Epidermal melanocyte (primary cell): ENCODE results near the gene MMP24.
"Not testable (repeated sequence)": the region's sequence is repeated elsewhere in the genome, so short reads cannot be mapped to it uniquely, and the experiment has no call there.

Source experiments
- DNase-seq: peaks from one replicate; pipeline ENCODE4 v3.0.0; 2011; ENCODE audit warnings: low spot score; ENCODE audit not compliant: insufficient read length

MMP24 gene

DNA sequence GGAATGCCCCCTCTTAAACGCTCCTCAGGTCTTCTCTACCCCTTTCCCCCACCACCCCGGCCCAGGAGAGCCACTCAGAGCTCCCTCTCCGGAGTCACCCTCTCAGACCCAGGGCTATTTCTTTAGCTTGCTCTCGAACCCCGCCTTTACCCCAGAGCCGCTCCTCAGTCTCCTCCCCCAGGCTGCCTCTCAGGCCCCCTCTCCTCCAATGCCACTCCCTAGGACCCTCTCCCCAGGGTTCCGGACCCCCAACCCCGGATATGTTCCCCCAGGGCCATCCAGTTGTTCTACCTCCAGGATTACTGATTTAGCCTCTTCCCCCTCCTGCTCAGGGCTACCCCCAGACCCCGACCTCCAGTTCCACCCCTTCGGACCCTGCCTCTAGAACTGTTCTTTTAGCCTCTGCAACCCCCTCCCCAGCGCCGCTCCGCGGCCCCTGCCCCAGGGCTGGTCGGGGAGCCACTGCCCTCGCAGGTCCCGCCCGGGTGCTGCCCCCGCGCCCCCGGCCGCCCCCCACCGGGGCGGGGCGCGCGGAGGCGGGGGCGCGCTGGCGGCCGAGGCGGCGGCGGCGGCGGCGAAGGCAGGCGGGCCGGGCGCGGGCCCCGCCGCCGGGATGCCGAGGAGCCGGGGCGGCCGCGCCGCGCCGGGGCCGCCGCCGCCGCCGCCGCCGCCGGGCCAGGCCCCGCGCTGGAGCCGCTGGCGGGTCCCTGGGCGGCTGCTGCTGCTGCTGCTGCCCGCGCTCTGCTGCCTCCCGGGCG, at the start of gene MMP24:
TSS of gene MMP24 (plus strand) at position 565 of the 758 bp plus-strand sequence. CDS start at position 614, 49 bp downstream.
- no peak for DNase-seq

DNA sequence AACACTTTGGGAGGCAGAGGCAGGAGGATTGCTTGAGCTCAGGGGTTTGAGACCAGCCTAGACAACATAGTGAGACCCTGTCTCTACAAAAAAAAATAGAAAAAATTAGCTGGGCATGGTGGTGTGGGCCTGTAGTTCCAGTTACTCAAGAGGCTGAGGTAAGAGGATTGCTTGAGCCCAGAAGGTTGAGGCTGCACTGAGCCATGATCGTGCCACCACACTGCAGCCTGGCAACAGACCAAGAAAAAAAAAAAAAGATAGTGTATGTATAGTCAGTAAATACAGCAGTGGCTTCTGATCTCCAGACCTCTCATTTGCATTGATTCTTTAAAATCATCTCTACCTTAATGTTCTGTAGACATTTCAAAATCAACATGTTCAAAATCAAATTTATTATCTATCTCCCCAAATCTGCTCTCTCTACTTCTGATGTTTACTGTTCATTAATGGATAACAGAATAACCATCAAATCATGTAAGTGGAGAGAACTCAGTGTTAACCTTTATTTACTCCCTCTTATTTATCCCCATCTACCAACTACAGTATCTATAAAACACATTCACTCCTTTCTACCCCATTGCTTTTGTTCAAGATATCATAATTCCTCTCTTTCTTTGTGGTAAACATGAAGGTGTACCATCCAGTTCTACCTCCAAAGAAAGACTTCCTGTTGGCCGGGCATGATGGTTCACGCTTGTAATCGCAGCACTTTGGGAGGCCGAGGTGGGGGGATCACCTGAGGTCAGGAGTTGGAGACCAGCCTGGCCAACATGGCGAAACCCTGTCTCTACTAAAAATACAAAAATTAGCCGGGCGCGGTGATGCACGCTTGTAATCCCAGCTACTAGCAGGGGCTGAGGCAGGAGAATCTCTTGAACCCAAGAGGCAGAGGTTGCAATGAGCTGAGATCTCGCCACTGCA, 46.9 kb upstream of the MMP24 start:
- no peak for DNase-seq

DNA sequence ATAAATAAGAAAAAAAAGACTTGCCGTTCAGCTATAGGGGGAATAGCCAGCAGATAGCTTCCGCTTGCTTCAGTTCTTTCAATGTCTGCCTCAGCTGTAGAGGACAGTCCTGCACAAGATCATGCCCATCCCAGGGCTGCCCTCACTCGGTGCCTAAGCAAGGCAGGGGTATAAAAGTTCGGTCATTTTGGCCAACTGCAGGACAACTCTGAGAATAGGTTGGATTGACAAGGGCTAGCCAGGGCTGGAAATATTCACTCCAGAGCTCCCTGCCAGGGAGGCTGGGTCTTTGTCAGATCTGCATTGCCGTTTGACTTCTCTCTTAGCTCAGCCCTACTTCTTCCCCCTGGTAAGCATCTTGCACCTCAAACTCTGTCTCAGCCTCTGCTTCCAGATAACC, 46.2 kb upstream of the MMP24 start:
- no peak for DNase-seq

DNA sequence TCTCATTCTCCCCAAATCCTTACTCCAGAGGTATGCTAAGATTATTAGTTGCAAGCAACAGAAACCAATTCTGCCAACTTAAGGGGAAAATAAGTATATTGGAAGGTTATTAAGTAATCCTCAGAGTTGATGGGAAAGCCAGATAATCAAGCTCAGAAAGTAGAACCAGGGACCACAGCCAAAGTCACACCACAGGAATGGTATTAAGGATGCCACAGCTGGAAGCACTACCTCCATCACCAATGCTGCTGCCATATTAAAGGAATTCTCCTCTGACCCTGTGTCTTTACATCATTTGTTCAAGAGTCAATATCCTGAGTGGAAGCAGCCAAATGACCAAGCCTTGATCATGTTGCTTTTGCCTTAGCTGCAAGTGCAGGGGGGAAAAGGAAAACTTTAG, 44.8 kb upstream of the MMP24 start:
- no peak for DNase-seq

DNA sequence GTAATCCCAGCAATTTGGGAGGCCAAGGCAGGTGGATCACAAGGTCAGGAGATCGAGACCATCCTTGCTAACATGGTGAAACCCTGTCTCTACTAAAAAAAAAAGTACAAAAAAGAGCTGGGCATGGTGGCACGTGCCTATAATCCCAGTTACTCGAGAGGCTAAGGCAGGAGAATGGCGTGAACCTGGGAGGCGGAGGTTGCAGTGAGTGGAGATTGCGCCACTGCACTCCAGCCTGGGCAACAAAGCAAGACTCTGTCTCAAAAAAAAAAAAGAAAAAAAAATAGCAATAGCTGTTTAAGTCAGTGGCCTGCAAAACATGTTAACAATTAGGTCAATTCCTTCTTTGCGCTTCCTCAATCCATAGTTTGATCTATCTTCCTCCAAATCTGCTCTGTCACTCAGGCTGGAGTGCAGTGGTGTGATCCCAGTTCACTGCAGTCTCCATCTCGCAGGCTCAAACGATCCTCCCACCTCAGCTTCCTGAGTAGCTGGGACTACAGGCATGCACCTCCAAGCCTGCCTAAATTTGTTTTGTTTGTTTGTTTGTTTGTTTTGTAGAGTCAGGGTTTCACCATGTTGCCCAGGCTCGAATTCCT, 39.7 kb upstream of the MMP24 start:
- DNase-seq: not testable (repeated sequence)

DNA sequence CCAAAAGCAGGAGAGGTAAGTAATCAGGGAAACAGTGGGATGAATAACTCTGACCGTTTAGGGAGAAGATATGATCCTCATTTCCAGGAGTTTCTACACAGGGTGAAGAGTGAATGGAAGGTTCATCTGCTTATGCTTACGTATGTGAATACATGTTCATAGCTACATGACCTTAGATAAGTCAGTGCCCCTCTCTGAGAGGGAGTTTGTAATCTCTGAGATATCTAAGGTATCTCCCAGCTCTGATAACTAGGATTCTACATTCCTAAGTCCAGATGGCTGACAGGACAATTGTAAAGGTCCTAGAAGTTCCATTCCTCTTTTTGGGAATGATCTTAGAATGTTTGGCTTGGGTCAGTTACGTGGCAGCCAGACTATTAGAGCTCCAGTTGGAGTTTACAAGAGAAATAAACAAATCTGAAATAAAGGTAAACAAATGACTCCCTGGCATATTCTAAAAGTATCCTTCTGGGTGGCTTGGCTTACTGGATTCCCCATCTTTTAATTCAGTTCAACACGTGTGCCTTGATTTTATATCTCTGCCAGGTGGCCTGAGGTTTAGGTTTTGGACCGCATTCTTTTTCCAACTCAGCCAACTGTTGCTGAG, 38.8 kb upstream of the MMP24 start:
- DNase-seq: no peak

DNA sequence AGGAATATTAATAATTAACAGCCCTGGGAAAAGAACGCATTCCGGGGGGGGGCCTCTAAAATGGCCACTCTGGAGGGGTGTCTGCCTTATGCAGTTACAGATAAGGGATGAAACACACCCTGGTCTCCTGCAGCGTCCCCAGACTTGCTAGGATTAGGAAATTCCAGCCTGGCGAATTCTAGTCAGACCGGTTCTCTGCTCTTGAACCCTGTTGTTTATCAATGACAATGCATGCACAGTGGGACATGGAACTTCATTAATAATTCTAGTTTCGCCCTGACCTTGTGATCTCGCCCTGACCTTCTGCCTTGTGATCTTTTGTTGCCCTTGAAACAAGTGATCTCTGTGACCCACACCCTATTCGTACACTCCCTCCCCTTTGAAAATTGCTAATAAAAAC, 37.3 kb upstream of the MMP24 start:
- not testable (repeated sequence) for DNase-seq

DNA sequence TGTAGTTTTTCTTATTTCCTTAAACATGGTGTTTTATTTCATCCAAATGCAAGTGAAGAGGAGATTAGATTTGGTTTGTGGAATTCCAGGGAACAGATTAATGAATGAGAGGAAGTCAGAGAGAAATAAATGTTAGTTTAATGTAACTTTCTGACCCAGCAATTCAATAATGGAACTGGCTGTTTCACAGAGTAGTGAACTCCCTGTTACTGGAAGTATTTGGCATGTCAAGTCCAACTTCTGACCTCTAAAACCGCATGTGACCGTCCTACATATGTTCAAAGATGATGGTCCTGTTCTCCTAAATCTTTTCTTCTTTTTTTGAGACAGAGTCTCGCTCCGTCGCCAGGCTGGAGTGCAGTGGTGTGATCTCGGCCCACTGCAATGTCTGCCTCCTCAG, 35.9 kb upstream of the MMP24 start:
- DNase-seq: no peak

DNA sequence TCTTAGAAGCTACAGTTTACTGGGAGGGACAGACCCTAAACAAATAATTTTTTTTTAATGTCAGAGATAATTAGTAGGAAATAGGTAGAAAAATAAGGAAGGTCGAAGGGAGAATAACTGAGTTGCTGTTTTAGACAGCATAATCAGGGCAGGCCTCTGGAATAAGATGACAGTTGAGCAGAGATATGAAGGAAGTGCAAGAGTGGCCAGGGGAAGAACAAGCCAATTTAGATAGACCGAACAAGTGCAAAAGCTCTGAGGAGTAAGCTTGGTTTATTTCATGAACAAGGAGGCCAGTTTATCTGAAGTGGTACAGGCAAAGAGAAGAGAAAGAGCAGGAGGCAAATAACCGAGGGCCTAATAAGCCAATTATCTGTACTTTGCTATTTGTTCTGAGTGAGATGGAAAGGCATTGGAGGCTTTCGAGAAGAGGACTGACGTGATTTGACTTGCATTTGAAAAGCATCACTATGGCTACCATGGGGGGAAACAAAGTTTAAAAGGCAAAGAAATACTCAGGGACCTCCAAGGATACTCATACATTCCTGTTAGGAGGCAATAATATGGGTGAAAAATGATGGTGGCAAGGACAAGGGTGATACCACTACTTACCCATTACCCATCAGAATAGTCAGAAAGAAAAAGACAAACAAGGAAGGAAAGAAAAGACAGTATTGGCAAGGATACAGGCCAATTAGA, 34.9 kb upstream of the MMP24 start:
- no peak for DNase-seq

DNA sequence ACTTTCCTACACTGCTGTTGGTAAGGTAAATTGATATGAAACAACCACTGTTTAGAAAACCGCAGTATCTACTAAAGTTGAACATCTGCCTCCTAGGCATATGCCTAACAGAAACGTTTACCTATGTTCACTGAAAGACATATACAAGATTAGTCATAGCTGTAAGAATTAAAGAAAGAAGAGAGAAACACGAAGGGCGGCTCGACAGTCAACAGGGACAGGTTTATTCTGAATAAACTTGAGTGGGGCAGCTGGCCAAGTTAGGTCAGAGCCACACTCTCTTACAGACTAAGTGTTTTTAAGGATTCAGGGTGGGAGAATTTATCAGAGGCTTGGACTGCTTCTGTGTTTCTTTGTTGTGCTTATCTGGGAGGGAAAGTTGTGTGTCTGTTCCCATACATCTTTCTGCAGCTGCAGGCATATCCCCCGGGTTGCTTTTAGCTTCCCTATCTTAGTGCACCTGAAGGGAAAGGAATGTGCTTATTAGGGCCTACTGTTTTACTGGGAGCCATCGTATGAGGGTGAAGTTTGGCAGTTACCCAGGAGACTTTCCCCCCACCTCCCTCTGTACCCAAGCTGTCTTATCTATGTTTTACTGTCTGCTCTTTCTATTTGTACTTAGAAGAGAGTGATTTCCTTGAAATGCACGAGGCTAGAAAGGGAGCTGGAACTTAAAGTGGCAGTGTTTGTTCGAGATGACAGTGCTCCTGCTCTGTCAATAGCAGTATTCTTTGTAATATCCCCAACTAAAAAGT, 34.2 kb upstream of the MMP24 start:
- no peak for DNase-seq

DNA sequence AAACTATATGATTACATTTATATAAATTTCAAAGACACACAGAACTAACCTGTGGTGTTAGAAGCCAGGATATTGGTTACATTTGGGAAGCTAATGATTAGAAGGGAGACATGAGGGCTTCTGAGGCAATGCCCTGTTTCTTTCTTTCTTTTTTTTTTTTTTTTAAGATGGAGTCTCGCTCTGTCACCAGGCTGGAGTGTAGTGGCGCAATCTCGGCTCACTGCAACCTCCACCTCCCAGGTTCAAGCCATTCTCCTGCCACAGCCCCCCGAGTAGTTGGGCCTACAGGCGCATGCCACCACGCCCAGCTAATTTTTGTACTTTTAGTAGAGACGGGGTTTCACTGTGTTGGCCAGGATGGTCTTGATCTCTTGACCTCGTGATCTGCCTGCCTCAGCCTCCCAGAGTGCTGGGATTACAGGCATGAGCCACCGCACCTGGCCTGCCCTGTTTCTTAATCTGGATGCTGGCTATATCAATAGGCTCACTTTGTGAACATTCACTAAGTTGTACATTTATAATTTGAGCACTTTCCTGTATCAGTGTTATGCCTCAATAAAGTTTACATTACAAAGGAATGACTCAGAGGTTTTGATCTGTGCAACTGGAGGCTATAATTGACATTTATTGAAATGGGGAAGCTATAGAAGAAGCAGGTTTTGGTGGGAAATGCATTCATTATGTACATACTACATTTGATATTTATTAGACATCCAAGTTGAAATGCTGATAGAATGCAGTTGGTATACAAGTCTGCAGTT, 33.3 kb upstream of the MMP24 start:
- DNase-seq: not testable (repeated sequence)

DNA sequence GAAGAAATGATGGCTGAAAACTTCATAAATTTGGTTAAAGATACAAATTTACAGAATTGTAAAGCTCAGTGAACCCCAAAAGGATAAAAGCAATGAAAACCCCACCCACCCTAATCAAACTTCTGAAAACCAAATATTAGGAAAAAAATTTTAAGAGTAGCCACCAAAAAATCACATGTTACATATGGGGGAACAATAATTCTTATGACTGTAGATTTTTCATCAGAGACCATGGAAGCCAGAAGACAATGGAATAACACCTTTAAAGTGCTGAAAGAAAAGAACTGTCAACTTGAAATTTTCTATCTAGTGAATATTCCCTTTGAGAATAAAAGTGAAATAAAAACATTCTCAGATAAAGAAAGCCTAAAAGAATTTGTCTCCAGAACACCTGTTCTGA, 30.2 kb upstream of the MMP24 start:
- no peak for DNase-seq

DNA sequence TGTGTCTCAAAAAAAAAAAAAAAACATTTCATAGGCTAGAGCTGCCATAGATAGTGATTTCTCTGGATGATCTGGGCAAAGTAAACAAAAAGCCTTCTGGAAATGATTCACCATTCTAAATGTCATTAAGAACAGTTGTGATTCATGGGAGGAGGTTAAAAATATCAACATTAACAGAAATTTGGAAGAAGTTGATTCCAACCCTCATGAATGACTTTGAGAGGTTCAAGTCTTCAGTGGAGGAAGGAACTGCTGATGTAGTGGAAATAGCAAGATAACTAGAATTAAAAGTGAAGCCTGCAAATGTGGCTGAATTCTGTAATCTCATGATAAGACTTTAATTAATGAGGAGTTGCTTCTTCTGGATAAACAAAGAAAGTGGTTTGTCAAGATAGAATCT, 26.8 kb upstream of the MMP24 start:
- DNase-seq: no peak

DNA sequence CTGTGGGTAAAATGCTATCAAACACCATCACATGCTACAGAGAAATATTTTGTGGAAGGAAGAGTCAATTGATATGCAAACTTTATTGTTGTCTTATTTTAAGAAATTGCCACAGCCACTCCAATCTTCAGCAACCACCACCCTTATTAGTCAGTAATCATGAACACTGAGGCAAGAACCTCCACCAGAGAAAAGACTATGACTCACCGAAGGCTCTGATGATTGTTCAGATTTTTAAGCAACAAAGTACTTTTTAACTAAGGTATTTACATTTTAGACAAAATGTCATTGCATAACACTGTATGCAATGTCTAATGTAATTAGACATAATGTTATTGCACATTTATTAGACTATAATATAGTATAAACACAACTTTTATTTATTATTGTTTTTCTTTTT, 26.2 kb upstream of the MMP24 start:
- DNase-seq: no peak

DNA sequence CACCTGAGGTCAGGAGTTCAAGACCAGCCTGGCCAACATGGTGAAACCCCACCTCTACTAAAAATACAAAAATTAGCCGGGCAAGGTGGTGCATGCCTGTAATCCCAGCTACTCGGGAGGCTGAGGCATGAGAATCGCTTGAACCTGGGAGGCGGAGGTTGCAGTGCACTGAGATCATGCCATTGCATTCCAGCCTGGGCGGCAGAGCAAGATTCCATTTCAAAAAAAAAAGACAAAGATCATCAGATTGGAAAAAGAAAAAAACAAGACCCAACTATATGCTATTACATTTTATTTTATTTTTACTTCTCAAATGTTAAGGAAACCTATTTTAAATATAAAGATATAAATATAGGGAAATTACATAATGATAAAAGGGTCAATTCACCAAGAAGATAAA, 25.0 kb upstream of the MMP24 start:
- not testable (repeated sequence) for DNase-seq

DNA sequence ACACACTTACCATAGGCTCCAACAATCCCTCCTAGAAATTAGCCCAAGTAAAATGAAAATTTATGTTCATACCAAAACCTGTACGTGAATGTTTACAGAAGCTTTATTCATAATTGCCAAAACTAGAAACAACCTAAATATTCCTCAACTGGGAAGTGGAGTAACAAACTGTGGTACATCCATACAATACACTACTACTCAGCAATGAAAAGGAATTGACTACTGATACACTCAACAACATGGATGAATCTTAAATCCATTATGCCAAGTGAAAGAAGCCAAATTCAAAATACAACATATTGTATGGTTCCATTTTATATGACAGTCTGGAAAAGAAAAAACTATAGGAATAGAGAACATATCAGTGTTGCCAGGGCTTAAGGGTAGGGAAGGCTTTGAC, 19.7 kb upstream of the MMP24 start:
- DNase-seq: no peak

DNA sequence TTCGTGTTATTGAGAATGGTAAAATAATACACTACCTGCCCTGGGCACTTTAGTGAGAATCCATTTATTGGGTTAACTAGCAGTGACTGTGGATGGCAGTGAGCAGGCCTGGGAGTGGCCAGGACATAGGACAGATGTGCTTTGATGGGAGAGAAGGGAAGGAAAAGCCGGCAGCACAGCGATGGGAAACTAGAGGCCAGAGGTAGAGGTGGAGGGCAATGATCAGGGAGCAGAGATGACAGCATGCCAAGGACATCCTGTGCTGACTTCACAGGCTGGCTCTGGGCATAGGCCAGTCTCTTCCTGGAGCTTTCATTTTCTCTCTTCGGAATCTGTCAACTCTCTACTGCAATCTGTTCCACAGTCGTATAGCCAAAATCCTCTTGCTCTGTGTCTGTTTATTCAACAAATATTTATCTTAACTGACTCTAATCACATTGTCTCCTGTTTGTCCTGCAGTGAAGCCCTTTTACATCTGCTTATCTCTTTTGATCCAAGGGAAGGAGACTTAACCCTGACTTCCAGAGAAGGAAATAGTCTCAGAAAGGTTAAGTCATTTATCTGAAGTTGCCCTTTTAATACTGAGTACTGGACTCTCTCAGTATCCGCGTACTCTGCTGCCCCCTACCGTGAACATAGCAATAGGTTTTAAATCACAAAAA, 18.4 kb upstream of the MMP24 start:
- peak; percentile 49 for DNase-seq

DNA sequence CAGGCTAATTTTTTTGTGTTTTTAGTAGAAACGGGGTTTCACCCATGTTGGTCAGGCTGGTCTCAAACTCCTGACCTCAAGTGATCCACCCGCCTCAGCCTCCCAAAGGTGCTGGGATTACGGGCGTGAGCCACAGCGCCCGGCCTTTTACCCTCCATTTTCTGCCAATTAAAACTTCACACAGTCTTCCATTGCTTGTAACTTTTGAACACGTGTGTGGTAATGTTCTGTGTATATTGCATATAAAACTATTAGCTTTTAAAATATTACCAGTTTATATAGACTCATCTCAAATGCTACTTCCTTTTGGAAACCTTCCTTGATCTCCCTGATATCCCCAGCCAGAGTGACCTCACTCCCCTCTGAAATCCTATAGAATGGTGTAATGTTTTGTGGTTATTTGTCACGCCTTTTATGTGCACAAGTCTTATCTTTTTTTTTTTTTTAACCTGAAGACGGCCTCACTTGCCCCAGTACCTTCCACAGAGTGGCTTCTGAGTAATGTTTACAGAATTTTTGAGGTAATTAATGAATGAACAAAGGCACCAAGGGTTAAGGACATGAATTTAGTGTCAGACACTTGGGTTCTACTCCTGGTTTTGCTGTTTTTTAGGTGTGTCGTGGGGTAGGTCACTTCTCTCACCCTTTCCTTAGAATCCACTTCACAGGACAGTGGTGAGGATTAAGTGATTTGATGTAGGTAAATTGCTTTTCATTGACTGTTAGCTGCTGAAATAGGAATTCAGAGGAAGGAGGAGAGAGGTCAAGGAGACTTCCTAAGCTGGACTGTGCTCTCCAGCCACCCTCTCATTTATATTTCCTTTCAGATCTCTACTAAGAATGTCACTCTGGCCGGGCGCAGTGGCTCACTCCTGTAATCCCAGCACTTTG, 11.2 kb upstream of the MMP24 start:
- no peak for DNase-seq
